OCI-LY3 (cell line): Measurements from ENCODE around the gene NTRK2.

ENCODE experiments used
- EZH2phosphoT487 ChIP-seq: fragments of 200-600 bp; shearing (Covaris generic); IDR thresholded peaks from 2 replicates; pipeline ENCODE4 v1.6.1; 2018; ENCODE audit warnings: antibody characterized with exemption, mixed run types, low read depth
- TF ChIP-seq, protein P1 (sequence below): fragments of 200-600, 300-600 bp; sonication (generic); IDR thresholded peaks from 2 replicates; pipeline ENCODE4 v1.5.1; 2014; ENCODE audit warnings: antibody characterized with exemption, low read length, low read depth

DNA sequence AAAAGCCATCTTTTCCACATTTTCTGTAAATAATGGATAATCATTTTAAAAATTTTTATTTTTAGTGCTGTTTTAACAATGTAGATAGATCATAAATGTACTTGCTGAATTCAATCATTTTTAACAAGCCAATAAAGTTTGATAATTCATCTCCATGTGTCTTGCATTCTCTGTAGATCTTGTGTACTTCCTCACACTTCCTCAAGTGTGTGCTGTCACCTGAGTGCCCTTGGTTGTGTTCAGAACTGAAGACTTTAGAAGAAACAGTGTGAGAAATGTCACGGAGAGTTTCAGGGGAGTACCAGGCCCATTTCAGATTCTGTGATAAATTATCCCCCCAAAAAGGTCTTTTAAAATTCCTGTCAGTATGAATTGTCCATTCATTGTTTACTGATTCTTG lies 146.0 kb downstream of the NTRK2 start:
- TF ChIP-seq, protein P1, sequence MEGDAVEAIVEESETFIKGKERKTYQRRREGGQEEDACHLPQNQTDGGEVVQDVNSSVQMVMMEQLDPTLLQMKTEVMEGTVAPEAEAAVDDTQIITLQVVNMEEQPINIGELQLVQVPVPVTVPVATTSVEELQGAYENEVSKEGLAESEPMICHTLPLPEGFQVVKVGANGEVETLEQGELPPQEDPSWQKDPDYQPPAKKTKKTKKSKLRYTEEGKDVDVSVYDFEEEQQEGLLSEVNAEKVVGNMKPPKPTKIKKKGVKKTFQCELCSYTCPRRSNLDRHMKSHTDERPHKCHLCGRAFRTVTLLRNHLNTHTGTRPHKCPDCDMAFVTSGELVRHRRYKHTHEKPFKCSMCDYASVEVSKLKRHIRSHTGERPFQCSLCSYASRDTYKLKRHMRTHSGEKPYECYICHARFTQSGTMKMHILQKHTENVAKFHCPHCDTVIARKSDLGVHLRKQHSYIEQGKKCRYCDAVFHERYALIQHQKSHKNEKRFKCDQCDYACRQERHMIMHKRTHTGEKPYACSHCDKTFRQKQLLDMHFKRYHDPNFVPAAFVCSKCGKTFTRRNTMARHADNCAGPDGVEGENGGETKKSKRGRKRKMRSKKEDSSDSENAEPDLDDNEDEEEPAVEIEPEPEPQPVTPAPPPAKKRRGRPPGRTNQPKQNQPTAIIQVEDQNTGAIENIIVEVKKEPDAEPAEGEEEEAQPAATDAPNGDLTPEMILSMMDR, result no peak
- no peak for TF ChIP-seq EZH2phosphoT487
